HS-5 (cell line): ENCODE measurements around the gene COA4.
"Not testable (repeated sequence)": the region's sequence is repeated elsewhere in the genome, so short reads cannot be mapped to it uniquely, and the experiment has no call there.

Source experiments
- DNase-seq: peaks from one replicate; pipeline ENCODE4 v3.0.0-alpha.2; 2012; ENCODE audit warnings: low read depth

The COA4 gene

GRCh38 chr11:73876424-73877310 lies at the start of gene COA4, which contains the start of gene PAAF1:
TSS of gene COA4 (minus strand) at chr11:73876846. CDS start at chr11:73873378, 3,468 bp downstream.
TSS of gene PAAF1 (plus strand) at chr11:73876999. CDS start at chr11:73877022, 23 bp downstream.
- peak; percentile 85 for DNase-seq

- DNase-seq = no peak
Observed at GRCh38 chr11:73921180-73921579, 44.5 kb upstream of the COA4 start.

GRCh38 chr11:73916435-73916834 lies 39.8 kb upstream of the COA4 start:
- DNase-seq = no peak

GRCh38 chr11:73914284-73914683 lies 37.6 kb upstream of the COA4 start:
- no peak for DNase-seq

GRCh38 chr11:73913472-73913871 lies 36.8 kb upstream of the COA4 start:
- no peak for DNase-seq

GRCh38 chr11:73912026-73912425 lies 35.4 kb upstream of the COA4 start:
- DNase-seq = no peak

- DNase-seq = peak; percentile 38
Observed at GRCh38 chr11:73907191-73907590, 30.5 kb upstream of the COA4 start.

DNA sequence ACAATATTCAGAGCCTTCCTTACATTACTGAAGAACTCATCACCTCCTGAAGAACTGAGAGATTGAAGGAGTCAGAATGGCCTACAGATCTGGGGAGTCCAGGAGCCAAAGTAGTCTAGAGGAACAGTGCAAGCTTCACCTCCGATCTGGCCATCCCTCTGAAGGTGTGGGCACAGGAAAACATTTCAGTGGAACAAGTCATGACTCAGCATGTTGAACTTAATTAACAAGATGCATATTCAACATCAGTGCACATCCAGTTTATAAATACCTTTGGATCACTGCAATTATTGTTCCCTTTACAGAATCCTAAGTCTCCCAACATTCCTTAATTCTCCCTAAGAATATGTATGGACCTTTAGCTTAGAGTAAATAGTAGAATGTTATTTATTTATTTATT lies 25.7 kb upstream of the COA4 start:
- no peak for DNase-seq

GRCh38 chr11:73894725-73895335 lies 18.2 kb upstream of the COA4 start:
- DNase-seq = peak; percentile 19

DNA sequence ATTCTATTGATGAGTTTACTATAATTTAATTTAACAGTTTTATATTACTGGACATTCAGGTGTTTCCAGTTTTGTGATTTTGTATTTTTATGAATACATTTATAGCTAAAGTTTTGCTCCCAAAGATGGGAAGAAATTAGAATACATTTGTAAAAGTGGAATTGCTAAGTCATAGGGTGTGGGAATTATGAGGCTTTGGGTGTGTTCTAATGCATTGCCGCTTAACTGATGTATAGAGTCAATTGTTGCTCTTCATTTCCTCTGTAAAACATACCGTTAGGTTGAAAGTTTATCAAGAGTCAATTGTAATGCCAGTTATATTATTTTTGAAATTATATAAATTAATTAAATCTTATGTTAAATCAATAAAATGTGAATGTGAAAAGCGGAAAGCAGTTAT lies 16.4 kb upstream of the COA4 start:
- no peak for DNase-seq

GRCh38 chr11:73889536-73889935 lies 12.9 kb upstream of the COA4 start:
- no peak for DNase-seq

- DNase-seq = no peak
Observed at GRCh38 chr11:73889019-73889418, 12.4 kb upstream of the COA4 start.

GRCh38 chr11:73888244-73888643 lies 11.6 kb upstream of the COA4 start:
- DNase-seq = no peak

- DNase-seq = no peak
Observed at GRCh38 chr11:73883856-73884255, 7.2 kb upstream of the COA4 start.

- not testable (repeated sequence) for DNase-seq
Observed at GRCh38 chr11:73880449-73880848, 3.8 kb upstream of the COA4 start.

GRCh38 chr11:73878771-73879170 lies 2.1 kb upstream of the COA4 start:
- no peak for DNase-seq

- no peak for DNase-seq
Observed at GRCh38 chr11:73875840-73876239, 806 bp downstream of the COA4 start.

DNA sequence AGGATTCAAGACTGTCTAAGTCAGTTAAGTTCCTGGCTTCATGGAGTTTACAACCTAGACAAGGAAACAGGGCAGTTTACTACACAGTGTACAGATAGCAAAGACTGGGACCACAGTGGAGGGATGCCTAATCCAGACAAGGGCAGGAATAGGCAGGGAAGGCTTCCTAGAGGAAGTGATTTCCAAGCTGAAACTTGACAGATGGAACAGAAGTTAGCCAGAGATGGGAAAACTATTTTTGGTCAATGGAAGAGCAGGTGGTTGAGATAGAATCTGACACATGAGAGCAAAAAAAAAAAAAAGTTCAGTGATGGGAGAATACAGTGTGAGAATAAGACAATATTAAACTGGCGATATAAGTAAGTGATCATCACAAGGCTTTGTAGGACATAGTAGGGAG lies 1.3 kb downstream of the COA4 start:
- no peak for DNase-seq

- no peak for DNase-seq
Observed at GRCh38 chr11:73872749-73873357, 3.8 kb downstream of the COA4 start.

DNA sequence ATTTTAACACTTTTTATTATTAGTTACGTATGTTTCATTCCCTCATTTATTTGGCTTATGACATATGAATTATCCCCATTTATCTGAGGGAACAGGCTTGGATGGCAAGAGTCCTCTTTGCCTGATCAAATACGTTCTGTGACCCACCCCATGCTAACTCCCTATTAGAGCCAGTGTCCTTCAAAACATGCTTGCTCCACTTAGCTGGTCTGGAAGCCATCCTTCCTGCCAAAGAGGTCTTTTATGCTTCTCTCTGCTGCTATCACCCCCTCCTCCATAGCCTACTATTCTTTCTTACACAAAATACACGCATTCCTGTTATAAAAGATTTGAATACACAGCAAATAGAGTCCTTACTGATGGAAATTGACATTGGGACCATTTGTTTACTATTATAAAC lies 6.4 kb downstream of the COA4 start:
- no peak for DNase-seq

DNA sequence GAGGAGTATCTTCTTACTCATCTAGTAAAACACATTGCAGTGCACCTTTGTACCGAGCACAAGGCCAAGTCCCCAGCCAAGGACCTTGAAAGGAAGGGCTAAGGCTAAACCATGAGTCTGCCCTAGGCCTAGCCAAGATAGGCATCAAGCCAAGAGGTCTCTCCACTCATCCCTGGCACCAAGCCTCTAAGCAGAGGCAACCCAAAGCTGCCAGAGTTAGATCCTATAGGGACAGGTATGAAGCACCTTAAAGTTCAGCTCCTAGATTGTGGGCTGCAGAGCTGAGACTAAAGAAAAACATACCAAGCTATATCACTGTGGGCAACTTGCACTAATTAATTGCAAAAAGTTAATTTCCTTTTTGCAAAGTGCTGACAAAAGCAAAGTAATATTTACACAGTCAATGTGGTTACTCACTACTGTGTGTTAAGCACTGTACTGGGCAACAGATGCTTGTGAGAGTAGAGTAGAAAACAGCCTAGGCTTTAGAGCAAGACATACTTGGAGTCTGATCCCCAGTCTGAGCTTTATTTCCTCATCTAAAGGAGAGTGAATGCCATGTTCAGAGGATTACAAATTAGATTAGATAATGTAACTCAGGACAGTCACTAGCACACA lies 7.2 kb downstream of the COA4 start:
- no peak for DNase-seq

DNA sequence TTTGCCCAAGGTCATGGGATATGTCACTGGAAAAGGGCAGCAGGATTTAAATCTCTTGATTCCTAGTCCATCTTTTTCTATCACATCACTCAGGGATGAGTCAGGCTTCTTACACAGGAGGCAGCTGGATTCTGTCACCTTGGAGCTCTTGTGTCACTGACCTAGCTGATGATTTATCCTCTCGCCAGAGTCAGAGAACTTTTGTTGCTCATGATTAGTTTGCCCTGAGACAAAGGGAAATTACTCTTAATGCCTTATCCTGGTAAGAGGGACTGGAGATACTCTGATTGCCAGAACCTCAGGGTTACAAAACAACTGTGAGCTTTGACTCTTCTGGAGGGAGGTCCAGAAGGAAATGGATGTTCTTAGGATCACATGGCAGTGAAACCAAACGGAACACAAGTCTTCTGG lies 10.1 kb downstream of the COA4 start:
- DNase-seq = peak; percentile 87
